Body of pancreas (tissue), 4 donors: ENCODE data around the gene SLC23A2.

ENCODE experiments used
- POLR2A ChIP-seq, 3 donors: fragments of 450-650 bp; IDR thresholded peaks; one replicate each; pipeline ENCODE4 v1.6.1; 2016; ENCODE audit warnings: antibody characterized with exemption in 3 of 3, mild to moderate bottlenecking in 2 of 3
- TF ChIP-seq, protein P1 (sequence below), 7 experiments: fragments of 450-650 bp in 4 of 7; fragments of 200-600 bp in 3 of 7; sonication (generic) in 3 of 7; IDR thresholded peaks; one replicate each; pipeline ENCODE4 v1.5.1; 2016 to 2019; ENCODE audit warnings: antibody characterized with exemption in 7 of 7

- TF ChIP-seq, protein P1, sequence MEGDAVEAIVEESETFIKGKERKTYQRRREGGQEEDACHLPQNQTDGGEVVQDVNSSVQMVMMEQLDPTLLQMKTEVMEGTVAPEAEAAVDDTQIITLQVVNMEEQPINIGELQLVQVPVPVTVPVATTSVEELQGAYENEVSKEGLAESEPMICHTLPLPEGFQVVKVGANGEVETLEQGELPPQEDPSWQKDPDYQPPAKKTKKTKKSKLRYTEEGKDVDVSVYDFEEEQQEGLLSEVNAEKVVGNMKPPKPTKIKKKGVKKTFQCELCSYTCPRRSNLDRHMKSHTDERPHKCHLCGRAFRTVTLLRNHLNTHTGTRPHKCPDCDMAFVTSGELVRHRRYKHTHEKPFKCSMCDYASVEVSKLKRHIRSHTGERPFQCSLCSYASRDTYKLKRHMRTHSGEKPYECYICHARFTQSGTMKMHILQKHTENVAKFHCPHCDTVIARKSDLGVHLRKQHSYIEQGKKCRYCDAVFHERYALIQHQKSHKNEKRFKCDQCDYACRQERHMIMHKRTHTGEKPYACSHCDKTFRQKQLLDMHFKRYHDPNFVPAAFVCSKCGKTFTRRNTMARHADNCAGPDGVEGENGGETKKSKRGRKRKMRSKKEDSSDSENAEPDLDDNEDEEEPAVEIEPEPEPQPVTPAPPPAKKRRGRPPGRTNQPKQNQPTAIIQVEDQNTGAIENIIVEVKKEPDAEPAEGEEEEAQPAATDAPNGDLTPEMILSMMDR (IDR thresholded peaks at IDR 0.05), result no peak
- TF ChIP-seq POLR2A (IDR thresholded peaks at IDR 0.05), result no peak
Measured at GRCh38 chr20:4812641-4813075, 188.7 kb downstream of the SLC23A2 start.
